IPS-NIHi7 (cell line): ENCODE data around the gene HAS3.
"Not testable (repeated sequence)": the region's sequence is repeated elsewhere in the genome, so short reads cannot be mapped to it uniquely, and the experiment has no call there.

Experiments
- DNase-seq: peaks from one replicate; pipeline ENCODE4 v3.0.0; 2012; ENCODE audit warnings: mixed read lengths; ENCODE audit errors: extremely low spot score

HAS3 gene

GRCh38 chr16:69105501-69106361 is at the start of gene HAS3:
TSS of gene HAS3 (plus strand) at chr16:69105653. CDS start at chr16:69109396, 3,743 bp downstream.
- peak; percentile 75 for DNase-seq

- no peak for DNase-seq
Measured at GRCh38 chr16:69055980-69056379, 49.5 kb upstream of the HAS3 start.

GRCh38 chr16:69056421-69056820 is 49.0 kb upstream of the HAS3 start:
- DNase-seq, result no peak

GRCh38 chr16:69057400-69058378 is 47.8 kb upstream of the HAS3 start:
- DNase-seq, result no peak

GRCh38 chr16:69063491-69063890 is 42.0 kb upstream of the HAS3 start:
- DNase-seq, result not testable (repeated sequence)

- no peak for DNase-seq
Measured at GRCh38 chr16:69064124-69064763, 41.2 kb upstream of the HAS3 start.

- DNase-seq, result no peak
Measured at GRCh38 chr16:69064764-69065313, 40.6 kb upstream of the HAS3 start.

GRCh38 chr16:69069504-69069903 is 35.9 kb upstream of the HAS3 start:
- no peak for DNase-seq

GRCh38 chr16:69071036-69071435 is 34.4 kb upstream of the HAS3 start:
- DNase-seq, result no peak

- no peak for DNase-seq
Measured at GRCh38 chr16:69072640-69072974, 32.8 kb upstream of the HAS3 start.

- DNase-seq, result no peak
Measured at GRCh38 chr16:69073181-69073702, 32.2 kb upstream of the HAS3 start.

- DNase-seq, result no peak
Measured at GRCh38 chr16:69077251-69077650, 28.2 kb upstream of the HAS3 start.

- peak; percentile 59 for DNase-seq
Measured at GRCh38 chr16:69078073-69078472, 27.4 kb upstream of the HAS3 start.

GRCh38 chr16:69079697-69080096 is 25.8 kb upstream of the HAS3 start:
- DNase-seq, result no peak

GRCh38 chr16:69083306-69083941 is 22.0 kb upstream of the HAS3 start:
- DNase-seq, result peak; percentile 65

- no peak for DNase-seq
Measured at GRCh38 chr16:69084289-69084688, 21.2 kb upstream of the HAS3 start.

- no peak for DNase-seq
Measured at GRCh38 chr16:69085032-69085695, 20.3 kb upstream of the HAS3 start.

GRCh38 chr16:69087161-69087581 is 18.3 kb upstream of the HAS3 start:
- DNase-seq, result no peak

GRCh38 chr16:69088684-69089083 is 16.8 kb upstream of the HAS3 start:
- no peak for DNase-seq
